ENCODE measurements around the gene SARDH. TPM values are rescaled to one million over a fixed set of nuclear protein-coding genes. Genes with fewer than 3 reads are reported as not detected.

Gene SARDH
- polyA plus RNA-seq, 1 donor from 2014 or later: not detected

DNA sequence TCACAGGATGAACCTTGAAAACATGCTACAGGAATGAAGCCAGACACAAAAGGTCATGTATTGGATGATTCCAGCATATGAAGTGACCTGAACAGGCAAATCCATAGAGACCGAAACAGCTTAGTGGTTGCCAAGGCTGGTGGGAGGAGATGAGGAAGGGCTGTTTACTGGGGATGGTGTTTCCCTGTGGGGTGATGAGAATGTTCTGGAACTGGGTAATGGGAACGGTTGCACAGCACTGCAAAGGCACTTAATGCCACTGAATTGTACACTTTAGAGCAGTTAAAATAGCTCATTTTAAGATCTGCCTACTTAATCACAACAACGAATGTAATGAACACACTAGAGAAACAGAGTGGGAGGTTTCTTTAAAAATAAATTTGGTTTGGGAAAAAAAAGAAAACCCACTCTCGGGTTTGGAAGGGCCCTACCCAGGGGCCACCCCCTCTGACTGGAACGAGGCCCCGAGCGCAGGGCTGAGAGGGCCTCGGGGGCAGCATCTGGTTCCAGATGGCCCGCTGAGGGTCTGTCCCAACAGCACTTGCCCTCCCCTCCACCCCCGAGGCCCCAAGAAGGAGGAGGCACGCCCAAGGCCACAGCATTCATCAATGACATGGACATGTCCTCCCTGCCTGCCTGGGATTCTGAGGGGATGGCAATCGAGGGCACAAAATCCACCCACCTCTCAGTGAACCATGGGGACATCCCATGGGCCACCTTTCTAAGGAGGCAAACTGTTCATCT, 31.7 kb downstream of the SARDH start:
- Histone ChIP-seq H3K36me3 (ENCODE audit: insufficient read depth, low read length) (no peaks in the 10 kb centered on the region), H3K4me2 (ENCODE audit: low read length) (no peak overlapping the region), H4K20me1 (ENCODE audit: insufficient read depth) (no peaks in the 10 kb centered on the region), H3K9ac (ENCODE audit: low read length) (no peak overlapping the region), H3K9me2 (ENCODE audit: insufficient read depth, low read length) (no peaks in the 10 kb centered on the region), H3K4me3 (ENCODE audit: low read length) (no peak overlapping the region), H3F3A (ENCODE audit: insufficient read depth, low read length, poor library complexity, severe bottlenecking) (no peaks in the 10 kb centered on the region), H3K27me3 (ENCODE audit: insufficient read depth, low read depth, low read length) (no peaks in the 10 kb centered on the region), H3K9me3 (ENCODE audit: low read length) (no peaks in the 10 kb centered on the region), H3K79me2 (replicated peaks; ENCODE audit: insufficient read depth, low read length) (no peaks in the 10 kb centered on the region), H2AFZ (ENCODE audit: low read depth, low read length) (no peak overlapping the region), H3K27ac (ENCODE audit: low read length) (no peak overlapping the region)
- TF ChIP-seq SMC3 (conservative IDR thresholded peaks at IDR 0.05; ENCODE audit: poor library complexity): no peak
- TF ChIP-seq CTCF (IDR thresholded peaks at IDR 0.05; ENCODE audit: poor library complexity, severe bottlenecking): no peak
- no peak for TF ChIP-seq REST (IDR thresholded peaks at IDR 0.05; ENCODE audit: borderline replicate concordance)
- no peak for TF ChIP-seq RAD21 (conservative IDR thresholded peaks at IDR 0.05)
- no peak for TF ChIP-seq MXI1 (conservative IDR thresholded peaks at IDR 0.05; ENCODE audit: poor library complexity, severe bottlenecking)
- TF ChIP-seq TAF1 (IDR thresholded peaks at IDR 0.05; ENCODE audit: low read depth): no peak
- TF ChIP-seq POLR2AphosphoS5 (IDR thresholded peaks at IDR 0.05): no peak
- TF ChIP-seq EP300 (conservative IDR thresholded peaks at IDR 0.05; ENCODE audit: poor library complexity, severe bottlenecking): no peak
- TF ChIP-seq EZH2 (IDR thresholded peaks at IDR 0.05; ENCODE audit: borderline replicate concordance, insufficient read depth, low read length, poor library complexity, severe bottlenecking): no peak

- Histone ChIP-seq H3F3A (ENCODE audit: insufficient read depth, low read length, poor library complexity, severe bottlenecking) (no peaks in the 10 kb centered on the region), H3K9ac (ENCODE audit: low read length) (no peak overlapping the region), H3K79me2 (replicated peaks; ENCODE audit: insufficient read depth, low read length) (no peaks in the 10 kb centered on the region), H3K27me3 (ENCODE audit: insufficient read depth, low read depth, low read length) (no peaks in the 10 kb centered on the region), H3K9me2 (ENCODE audit: insufficient read depth, low read length) (no peaks in the 10 kb centered on the region), H3K4me3 (ENCODE audit: low read length) (no peak overlapping the region), H3K4me2 (ENCODE audit: low read length) (no peak overlapping the region), H3K36me3 (ENCODE audit: insufficient read depth, low read length) (no peaks in the 10 kb centered on the region), H3K9me3 (ENCODE audit: low read length) (no peaks in the 10 kb centered on the region), H3K27ac (ENCODE audit: low read length) (no peak overlapping the region), H2AFZ (ENCODE audit: low read depth, low read length) (no peak overlapping the region), H4K20me1 (ENCODE audit: insufficient read depth) (no peaks in the 10 kb centered on the region)
- TF ChIP-seq TAF1 (IDR thresholded peaks at IDR 0.05; ENCODE audit: low read depth): no peak
Observed at GRCh38 chr9:133705576-133705975, 32.6 kb downstream of the SARDH start.

Data from neural cell (in vitro differentiated cells).